Right lobe of liver (tissue), 4 donors: Measurements from ENCODE around the gene CRISPLD2.

ENCODE experiments used
- POLR2A ChIP-seq: fragments of 450-650 bp; IDR thresholded peaks from one replicate; pipeline ENCODE4 v1.6.1; 2017; ENCODE audit warnings: antibody characterized with exemption, mild to moderate bottlenecking
- TF ChIP-seq, protein P1 (sequence below), 4 donors: fragments of 200-600 bp in 3 of 4; fragments of 450-650 bp in 1 of 4; IDR thresholded peaks; one replicate each; pipeline versions ENCODE4 v1.5.1 to v1.8.0; 2016 to 2022; ENCODE audit warnings: antibody characterized with exemption in 4 of 4, mild to moderate bottlenecking in 2 of 4
- donor health status: DM: no; HTN: no; CAD: no.
- donor health status: DM: no; HTN: no; CAD: no.
- donor health status: DM: no; HTN: yes; CAD: no.

DNA sequence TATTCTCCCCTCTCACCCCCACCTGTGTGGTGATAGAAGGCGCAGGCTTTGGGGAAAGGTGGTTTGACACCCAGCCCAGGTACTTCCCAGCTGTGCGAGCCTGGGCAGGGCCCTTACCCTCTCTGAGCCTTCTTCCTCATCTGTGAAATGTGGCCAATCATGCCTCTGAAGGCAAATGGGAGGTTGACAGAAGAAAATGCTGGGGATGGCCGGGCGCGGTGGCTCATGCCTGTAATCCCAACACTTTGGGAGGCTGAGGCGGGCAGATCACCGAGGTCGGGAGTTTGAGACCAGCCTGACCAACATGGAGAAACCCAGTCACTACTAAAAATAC is 43.7 kb downstream of the CRISPLD2 start:
- TF ChIP-seq POLR2A: no peak
- TF ChIP-seq, protein P1, sequence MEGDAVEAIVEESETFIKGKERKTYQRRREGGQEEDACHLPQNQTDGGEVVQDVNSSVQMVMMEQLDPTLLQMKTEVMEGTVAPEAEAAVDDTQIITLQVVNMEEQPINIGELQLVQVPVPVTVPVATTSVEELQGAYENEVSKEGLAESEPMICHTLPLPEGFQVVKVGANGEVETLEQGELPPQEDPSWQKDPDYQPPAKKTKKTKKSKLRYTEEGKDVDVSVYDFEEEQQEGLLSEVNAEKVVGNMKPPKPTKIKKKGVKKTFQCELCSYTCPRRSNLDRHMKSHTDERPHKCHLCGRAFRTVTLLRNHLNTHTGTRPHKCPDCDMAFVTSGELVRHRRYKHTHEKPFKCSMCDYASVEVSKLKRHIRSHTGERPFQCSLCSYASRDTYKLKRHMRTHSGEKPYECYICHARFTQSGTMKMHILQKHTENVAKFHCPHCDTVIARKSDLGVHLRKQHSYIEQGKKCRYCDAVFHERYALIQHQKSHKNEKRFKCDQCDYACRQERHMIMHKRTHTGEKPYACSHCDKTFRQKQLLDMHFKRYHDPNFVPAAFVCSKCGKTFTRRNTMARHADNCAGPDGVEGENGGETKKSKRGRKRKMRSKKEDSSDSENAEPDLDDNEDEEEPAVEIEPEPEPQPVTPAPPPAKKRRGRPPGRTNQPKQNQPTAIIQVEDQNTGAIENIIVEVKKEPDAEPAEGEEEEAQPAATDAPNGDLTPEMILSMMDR (IDR thresholded peaks at IDR 0.05): no peak
